HG03108 (cell line): ENCODE measurements around the gene CRY2.

Source experiments
- ATAC-seq: cut with Tn5 transposase; IDR thresholded peaks from one replicate; pipeline ENCODE4 v1.9.1; 2021; ENCODE audit warnings: moderate library complexity; ENCODE audit not compliant: unreplicated experiment

The CRY2 gene

GRCh38 chr11:45877221-45877620 is 29.9 kb downstream of the CRY2 start:
- no peak for ATAC-seq

DNA sequence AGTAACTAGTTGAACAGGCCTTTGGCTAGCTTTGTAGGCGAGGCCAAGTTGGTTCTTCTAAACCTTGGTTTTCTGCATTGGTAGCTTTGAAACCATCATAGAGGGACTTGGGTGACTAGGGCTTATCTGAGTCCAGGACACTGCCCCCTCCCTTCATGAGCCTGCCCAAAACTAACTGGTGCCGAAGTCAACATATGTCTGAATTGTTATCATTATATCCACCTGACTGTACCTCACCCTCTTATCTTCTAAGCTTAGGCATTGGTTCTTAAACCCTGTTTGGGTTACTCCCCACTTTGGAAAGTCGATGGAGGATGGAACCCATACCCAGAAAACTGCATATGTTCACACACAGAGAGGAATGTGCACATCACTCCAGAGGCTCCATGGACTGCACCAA is 30.6 kb downstream of the CRY2 start:
- no peak for ATAC-seq

DNA sequence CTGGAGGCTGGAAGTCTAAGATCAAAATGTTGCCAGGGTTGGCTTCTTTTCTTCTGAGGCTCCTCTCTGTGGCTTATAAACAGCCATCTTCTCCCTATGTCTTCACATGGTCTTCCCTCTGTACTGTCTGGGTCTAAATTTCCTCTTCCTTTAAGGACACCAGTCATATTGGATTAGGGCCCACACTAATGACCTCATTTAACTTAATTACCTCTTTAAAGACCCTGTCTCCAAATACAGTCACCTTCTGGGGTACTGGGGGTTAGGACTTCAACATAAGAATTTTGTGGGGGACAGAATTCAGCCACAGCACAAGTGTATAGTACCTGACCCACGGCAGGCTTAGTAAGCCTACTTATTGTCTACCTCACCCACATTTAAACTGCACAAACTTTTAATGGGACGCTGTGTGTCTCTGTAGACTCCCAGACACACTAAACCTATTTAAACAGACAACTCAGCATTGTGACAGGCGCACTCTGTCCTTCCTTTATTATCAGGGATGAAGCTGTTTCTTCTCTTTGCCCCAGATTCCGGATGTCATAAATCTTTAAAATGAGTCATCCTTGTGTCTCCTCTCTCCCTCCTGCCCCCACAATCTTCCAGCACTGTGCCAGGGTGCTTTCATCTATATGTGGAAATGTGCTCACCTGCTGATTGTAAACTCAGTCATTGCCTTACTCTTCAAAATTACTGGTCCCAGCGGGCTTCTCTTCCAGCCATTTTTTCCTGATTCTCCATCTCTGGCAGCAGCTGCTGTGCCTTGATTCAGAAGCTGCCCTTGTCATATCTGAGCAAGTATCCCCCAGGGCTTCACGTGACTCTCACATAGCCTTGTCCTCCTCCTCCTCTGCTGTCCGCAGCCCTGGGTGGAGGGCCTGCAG is 32.8 kb downstream of the CRY2 start:
- no peak for ATAC-seq

GRCh38 chr11:45880772-45881570 is 33.7 kb downstream of the CRY2 start:
- no peak for ATAC-seq

GRCh38 chr11:45881708-45882368 is 34.6 kb downstream of the CRY2 start:
- no peak for ATAC-seq

DNA sequence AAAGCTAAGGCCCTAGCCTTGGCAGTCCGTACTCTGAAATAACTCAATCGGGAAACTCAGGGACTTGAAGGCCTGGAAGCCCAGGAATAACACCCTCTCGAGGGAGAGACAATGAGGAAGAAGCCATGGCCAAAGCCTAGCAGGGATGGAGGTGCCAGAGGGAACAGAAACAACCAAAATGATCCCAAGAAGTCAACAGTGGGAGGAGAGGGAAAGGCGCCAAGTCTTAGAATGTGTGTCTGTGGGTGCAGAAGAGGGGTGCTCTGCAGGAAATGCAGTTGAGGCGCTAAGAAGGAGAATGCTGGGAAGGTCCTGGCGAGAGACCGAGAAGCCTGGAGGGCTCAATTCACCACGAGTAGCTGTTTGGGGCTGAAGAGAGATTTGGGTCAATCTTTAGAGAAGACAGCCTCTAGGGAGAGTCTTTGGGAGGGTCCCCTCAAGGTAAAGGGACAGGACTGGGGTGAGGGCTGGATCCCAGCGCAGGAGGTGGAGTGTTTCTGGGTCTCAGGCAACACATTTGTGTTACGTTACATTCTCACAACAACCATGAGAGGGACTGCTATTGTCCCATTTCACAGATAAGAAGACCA is 37.4 kb downstream of the CRY2 start:
- ATAC-seq, result no peak

DNA sequence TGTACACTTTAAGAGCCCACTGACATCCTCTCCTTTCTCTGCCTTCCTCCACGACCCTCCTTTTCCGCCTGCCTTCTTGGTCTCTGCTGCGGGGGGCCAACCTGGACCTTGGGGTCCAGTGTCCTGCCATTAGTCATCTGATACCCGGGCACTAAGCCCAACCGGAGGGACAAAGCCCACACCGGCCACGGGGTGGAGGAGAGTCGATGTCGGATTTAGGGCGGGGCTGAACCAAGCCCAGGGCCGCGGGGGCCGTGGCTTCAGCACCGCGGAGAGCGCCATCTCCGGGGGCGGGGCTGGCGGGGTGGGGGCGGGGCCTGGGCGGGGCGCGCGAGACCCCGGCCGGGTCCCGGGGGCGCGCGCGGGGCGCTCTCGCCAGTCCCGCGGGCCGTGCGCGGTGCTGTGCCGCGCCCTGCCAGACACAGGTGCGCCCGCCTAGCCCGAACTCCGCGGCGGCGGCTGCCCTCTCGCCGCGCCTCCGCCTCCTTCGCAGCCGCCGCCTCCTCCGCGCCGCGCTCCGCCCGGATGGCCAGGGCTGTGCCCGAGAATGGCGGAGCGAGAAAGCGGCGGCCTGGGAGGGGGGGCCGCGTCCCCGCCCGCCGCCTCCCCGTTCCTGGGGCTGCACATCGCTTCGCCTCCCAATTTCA is 38.1 kb downstream of the CRY2 start, which contains the start of gene MAPK8IP1:
Gene MAPK8IP1, plus strand, starts transcription at position 378 of the 647 bp plus-strand sequence. Its CDS starts 170 bp downstream, at position 548.
- peak; percentile 50 for ATAC-seq

GRCh38 chr11:45885921-45886721 is 38.8 kb downstream of the CRY2 start:
- ATAC-seq, result no peak

- no peak for ATAC-seq
Observed at GRCh38 chr11:45886816-45887520, 39.7 kb downstream of the CRY2 start.

GRCh38 chr11:45887587-45887986 is 40.3 kb downstream of the CRY2 start:
- no peak for ATAC-seq

DNA sequence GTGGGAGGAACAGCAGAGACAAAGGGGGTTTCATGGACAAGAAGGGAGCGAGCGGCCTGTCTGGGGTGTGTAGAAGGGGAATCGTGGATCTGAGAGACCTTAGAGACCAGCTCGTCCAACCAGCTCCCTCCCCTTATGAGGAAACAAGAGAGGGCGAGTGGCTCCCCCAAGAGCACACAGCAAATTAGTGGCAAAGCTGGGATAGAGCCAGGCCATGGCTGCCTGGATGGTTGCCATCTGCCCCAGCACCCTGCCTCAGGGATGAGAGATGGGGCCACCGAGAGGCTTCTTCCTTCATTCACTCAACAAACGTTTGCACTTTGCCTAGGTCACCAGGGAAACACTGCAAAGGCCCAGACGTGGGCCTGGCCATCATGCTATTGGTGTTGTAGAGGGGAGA is 42.3 kb downstream of the CRY2 start:
- ATAC-seq, result no peak

GRCh38 chr11:45889966-45890365 is 42.7 kb downstream of the CRY2 start:
- ATAC-seq, result no peak

GRCh38 chr11:45890886-45891550 is 43.7 kb downstream of the CRY2 start:
- ATAC-seq, result no peak

DNA sequence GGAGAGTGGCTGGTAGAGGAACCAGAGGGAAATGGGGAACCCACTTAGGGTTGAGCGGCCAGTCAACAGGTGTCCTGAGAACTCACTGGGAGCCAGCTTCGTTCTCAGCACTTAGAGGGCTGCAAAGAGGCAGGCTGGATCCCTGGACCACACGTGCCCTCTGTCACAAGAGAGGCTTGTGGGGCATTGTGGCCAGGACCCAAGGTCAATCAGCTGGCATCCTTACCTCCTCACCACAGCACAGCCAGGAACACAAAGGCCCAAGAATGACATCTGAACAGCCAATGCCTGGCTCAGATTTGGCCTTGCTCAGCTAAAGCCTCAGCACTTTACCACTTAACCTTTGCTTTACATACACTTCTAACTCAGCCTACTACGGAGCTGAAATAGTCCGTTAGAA is 45.6 kb downstream of the CRY2 start:
- ATAC-seq, result no peak

DNA sequence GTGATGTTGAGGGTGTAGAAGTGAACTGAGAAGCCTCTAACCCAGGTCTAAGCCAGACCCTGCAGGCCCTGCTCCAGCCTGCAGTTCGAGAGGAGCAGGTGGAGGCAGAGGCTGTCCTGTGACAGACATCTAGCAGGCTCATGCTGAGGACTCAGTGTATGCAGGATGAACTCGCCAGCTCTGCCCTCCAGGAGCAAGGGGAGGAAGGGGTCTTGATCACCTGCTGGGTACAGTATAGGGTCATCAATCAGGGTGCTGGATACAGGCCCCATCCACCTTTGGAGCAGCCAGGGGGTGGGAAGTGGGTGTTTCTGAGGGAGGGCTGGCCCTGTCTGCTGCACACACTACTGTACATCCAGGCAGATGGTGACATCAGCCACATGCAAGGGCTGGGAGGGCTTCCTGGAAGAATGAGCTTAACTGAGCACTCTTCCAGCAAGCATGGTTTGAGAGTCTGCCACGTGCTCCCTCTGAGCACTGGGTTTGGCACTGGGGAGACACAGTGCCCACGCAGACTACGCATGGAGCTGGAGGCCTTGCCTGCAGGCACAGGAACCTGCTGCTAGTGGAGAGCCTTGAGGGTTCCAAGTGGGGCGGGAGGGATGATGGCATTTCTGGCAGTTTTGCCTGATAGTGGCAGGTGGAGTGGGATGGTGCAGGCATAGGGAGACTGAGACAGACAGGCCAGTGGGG is 47.4 kb downstream of the CRY2 start:
- no peak for ATAC-seq

DNA sequence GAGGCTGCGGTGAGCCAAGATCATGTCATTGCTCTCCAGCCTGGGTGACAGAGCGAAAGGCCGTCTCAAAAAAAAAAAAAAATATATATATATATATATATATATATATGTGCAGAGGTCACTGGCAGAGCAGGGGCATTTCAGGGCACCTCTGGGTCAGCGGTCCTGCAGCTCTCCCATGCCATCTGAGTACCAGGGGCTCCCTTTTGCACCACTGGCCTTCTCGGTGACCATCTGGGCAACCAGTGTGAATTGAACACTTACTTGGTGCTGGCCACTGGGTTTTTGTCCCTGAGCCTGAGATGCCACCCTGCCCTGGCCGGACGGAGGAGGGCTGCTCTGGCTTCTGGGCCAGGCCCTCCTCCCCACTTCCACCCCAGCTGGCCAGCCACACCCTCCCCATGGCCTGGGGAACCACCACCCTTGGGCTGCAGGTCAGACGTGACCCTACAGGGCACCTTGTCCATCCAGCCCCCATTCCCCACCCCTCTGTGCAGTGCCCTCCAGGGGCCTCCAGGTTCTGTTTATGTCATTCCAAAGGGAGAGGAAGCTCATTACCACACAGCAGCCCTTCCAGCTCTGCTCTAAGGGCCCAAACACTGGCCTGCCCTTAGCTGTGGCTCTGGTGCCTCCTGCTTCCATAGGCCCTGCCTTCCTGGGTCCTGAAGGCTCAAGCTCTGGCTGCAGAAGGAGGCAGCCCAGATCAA is 48.4 kb downstream of the CRY2 start:
- ATAC-seq, result no peak

- no peak for ATAC-seq
Observed at GRCh38 chr11:45896422-45896984, 49.2 kb downstream of the CRY2 start.
